ENCODE measurements around the gene ITGA4.

GRCh38 chr2:181563101-181563692 lies 106.0 kb downstream of the ITGA4 start:
- TF ChIP-seq NFE2L1 (CRISPR knock-in tag; IDR thresholded peaks at IDR 0.05) = no peak
- no peak for TF ChIP-seq PREB (CRISPR knock-in tag; IDR thresholded peaks at IDR 0.05; ENCODE audit: borderline replicate concordance)
- no peak for TF ChIP-seq TP53 (CRISPR knock-in tag; IDR thresholded peaks at IDR 0.05)
- no peak for TF ChIP-seq CTCF (IDR thresholded peaks at IDR 0.05)
- TF ChIP-seq USF2 (CRISPR knock-in tag; IDR thresholded peaks at IDR 0.05) = no peak
- TF ChIP-seq ATF3 (CRISPR knock-in tag; conservative IDR thresholded peaks at IDR 0.05) = no peak
- TF ChIP-seq MAX (CRISPR knock-in tag; IDR thresholded peaks at IDR 0.05) = no peak
- TF ChIP-seq E2F1 (CRISPR knock-in tag; IDR thresholded peaks at IDR 0.05) = no peak
- TF ChIP-seq NR1H2 (CRISPR knock-in tag; IDR thresholded peaks at IDR 0.05) = no peak
- TF ChIP-seq IRF2 (CRISPR knock-in tag; IDR thresholded peaks at IDR 0.05; ENCODE audit: borderline replicate concordance, low read depth) = no peak
